GM19452 (cell line): ENCODE measurements around the gene IGF1R.

Experiments used
- ATAC-seq: cut with Tn5 transposase; IDR thresholded peaks from one replicate; pipeline ENCODE4 v1.9.1; 2021; ENCODE audit not compliant: unreplicated experiment

IGF1R gene

GRCh38 chr15:98740963-98741362 lies 92.6 kb downstream of the IGF1R start:
- no peak for ATAC-seq

GRCh38 chr15:98743177-98743576 lies 94.8 kb downstream of the IGF1R start:
- ATAC-seq, result no peak

- ATAC-seq, result no peak
These were observed 96.2 kb downstream of the IGF1R start for GRCh38 chr15:98744506-98744905.

GRCh38 chr15:98745179-98745578 lies 96.8 kb downstream of the IGF1R start:
- ATAC-seq, result no peak

GRCh38 chr15:98745650-98746374 lies 97.5 kb downstream of the IGF1R start:
- ATAC-seq, result no peak

GRCh38 chr15:98746375-98747155 lies 98.2 kb downstream of the IGF1R start:
- no peak for ATAC-seq

- ATAC-seq, result no peak
These were observed 103.4 kb downstream of the IGF1R start for GRCh38 chr15:98751767-98752166.

- ATAC-seq, result no peak
These were observed 105.7 kb downstream of the IGF1R start for GRCh38 chr15:98753726-98754656.

- no peak for ATAC-seq
These were observed 106.3 kb downstream of the IGF1R start for GRCh38 chr15:98754657-98755022.

GRCh38 chr15:98755138-98755537 lies 106.8 kb downstream of the IGF1R start:
- ATAC-seq, result no peak

GRCh38 chr15:98755781-98756180 lies 107.4 kb downstream of the IGF1R start:
- ATAC-seq, result no peak

GRCh38 chr15:98758224-98758623 lies 109.9 kb downstream of the IGF1R start:
- ATAC-seq, result no peak

GRCh38 chr15:98759277-98759676 lies 110.9 kb downstream of the IGF1R start:
- no peak for ATAC-seq

- no peak for ATAC-seq
These were observed 111.9 kb downstream of the IGF1R start for GRCh38 chr15:98760112-98760826.

- ATAC-seq, result no peak
These were observed 112.6 kb downstream of the IGF1R start for GRCh38 chr15:98760975-98761374.

- ATAC-seq, result no peak
These were observed 114.8 kb downstream of the IGF1R start for GRCh38 chr15:98763179-98763578.

GRCh38 chr15:98764291-98764690 lies 116.0 kb downstream of the IGF1R start:
- no peak for ATAC-seq

- ATAC-seq, result no peak
These were observed 117.3 kb downstream of the IGF1R start for GRCh38 chr15:98765610-98766009.

- no peak for ATAC-seq
These were observed 119.4 kb downstream of the IGF1R start for GRCh38 chr15:98767692-98768091.

GRCh38 chr15:98769867-98770266 lies 121.5 kb downstream of the IGF1R start:
- ATAC-seq, result no peak

GRCh38 chr15:98770984-98771383 lies 122.6 kb downstream of the IGF1R start:
- ATAC-seq, result no peak
